ENCODE measurements around the gene ACTL8.

GRCh38 chr1:17711941-17712340, 43.2 kb upstream of the ACTL8 start:
- TF ChIP-seq, protein P1, sequence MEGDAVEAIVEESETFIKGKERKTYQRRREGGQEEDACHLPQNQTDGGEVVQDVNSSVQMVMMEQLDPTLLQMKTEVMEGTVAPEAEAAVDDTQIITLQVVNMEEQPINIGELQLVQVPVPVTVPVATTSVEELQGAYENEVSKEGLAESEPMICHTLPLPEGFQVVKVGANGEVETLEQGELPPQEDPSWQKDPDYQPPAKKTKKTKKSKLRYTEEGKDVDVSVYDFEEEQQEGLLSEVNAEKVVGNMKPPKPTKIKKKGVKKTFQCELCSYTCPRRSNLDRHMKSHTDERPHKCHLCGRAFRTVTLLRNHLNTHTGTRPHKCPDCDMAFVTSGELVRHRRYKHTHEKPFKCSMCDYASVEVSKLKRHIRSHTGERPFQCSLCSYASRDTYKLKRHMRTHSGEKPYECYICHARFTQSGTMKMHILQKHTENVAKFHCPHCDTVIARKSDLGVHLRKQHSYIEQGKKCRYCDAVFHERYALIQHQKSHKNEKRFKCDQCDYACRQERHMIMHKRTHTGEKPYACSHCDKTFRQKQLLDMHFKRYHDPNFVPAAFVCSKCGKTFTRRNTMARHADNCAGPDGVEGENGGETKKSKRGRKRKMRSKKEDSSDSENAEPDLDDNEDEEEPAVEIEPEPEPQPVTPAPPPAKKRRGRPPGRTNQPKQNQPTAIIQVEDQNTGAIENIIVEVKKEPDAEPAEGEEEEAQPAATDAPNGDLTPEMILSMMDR (IDR thresholded peaks at IDR 0.05): no peak
- TF ChIP-seq POLR2A (IDR thresholded peaks at IDR 0.05): no peak
- no peak for TF ChIP-seq POLR2AphosphoS5 (IDR thresholded peaks at IDR 0.05)
